Mesenteric fat pad (tissue), 1 donor: Measurements from ENCODE around the gene FNTB. TPM values are rescaled to one million over a fixed set of nuclear protein-coding genes. Genes with fewer than 3 reads are reported as not detected.
"Not testable (repeated sequence)": the region's sequence is repeated elsewhere in the genome, so short reads cannot be mapped to it uniquely, and the experiment has no call there.

Experiments used
- DNase-seq: peaks from one replicate; pipeline ENCODE4 v3.0.0-alpha.2; 2020; ENCODE audit warnings: low spot score
- total RNA-seq: library from RNA; stranded (reverse); fragmentation: NEBNext Ultra II Directional; extraction: Animal tissue kit (Norgen Biotek cat#: 25700); gene quantifications from one replicate; pipeline ENCODE4 v1.2.1, GENCODE V29; 2021
- donor health status: DM: yes; HTN: yes; CAD: no.

The FNTB gene
- total RNA-seq, 1 donor from 2014 or later, result 16.1 TPM

DNA sequence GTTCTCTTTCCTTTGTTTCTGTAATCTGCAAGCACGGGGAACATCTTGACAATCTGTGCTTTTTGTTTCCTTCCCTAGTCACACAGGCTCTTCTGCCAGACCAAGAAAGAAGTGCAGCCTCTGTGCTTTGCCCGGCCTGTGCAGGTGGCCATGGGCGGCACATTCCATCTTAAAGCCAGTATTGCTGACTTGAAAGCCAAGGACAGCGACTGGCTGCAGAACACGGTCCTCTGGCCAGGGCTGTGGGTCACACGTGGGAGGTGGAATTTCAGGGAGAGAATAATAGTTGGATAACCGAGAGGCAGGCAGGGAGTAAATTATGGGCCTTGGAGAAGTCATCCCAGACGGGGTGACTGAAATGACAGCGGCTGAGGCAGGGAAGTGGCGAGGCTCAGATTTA is 24.8 kb downstream of the FNTB start:
- DNase-seq, result no peak

DNA sequence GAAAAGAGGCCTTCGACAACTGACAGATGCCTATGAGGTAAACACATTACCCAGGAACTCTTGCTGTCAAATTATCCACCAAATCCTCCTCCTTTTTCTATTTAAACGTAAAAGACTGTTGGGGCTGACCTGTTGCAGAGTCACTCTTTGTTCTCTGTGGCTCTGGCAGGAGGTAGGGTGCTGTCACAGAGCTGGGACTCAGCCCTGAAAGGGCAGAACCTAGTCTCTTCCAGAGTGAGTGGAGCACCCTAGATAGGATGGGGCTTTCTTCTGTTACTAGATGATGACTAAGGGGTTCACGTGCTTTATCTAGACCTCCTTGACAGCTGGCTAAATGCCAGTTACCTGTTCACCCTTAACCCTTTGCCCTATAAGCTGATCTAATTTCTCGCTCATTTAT is 25.7 kb downstream of the FNTB start:
- no peak for DNase-seq

DNA sequence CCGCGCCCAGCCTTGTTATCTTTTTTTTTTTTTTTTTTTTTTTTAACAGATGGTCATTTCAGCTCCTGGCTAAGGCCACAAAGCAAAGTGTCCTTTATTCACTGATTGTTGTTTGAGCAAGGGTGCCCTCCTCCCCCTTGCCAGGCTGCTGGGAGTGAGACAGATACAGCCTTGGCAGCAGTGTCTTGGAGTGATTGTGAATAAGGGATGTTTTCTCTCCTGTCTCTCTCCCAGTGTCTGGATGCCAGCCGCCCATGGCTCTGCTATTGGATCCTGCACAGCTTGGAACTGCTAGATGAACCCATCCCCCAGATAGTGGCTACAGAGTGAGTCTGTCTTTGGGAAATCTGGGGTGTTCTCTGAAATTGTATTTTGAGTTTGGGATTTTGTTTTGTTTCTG is 28.7 kb downstream of the FNTB start:
- no peak for DNase-seq

GRCh38 chr14:65016471-65016870 is 29.8 kb downstream of the FNTB start:
- no peak for DNase-seq

DNA sequence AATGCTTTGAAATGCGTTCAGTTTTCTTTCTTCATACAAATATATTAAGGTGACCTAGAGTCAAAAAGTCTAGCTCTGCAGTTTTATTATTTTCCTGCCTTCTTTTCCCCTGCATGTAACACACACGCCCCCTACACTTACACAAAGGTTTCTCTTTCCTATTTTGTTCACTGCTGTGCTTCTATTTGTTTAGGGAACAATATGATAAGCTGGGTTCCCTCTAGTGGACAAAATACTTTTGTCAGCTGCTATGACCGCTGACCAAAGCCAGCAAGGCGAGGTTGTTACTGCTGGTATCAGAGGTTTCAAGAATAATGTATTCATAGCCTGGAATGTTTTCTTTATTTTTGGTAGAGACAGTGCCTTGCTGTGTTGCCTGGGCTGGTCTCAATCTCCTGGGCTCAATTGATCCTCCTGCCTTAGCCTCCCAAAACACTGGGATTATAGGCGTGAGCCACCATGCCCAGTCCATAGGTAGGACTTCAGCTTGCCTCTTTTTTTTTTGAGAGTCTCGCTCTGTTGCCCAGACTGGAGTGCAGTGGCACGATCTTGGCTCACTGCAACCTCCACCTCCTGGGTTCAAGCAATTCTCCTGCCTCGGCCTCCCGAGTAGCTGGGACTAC is 33.4 kb downstream of the FNTB start:
- no peak for DNase-seq

DNA sequence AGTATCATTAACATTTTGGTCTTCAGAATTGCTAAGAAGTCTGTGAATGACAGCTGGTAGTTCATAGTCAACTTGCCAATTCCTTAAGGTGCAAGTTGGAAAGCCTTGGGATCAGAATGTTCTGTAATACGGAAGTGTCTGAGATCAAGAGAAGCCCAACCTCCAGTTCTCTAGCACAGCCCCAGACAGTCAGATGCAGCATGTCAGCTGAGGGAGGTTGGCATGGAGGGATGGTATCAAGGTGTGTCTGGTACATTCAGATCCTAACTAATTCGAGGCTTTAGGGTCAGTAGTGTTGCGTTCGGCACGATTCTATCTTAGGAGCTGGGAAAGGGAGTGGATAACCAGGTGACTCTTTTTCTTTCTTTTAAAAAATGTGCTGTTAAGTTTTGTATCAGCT is 38.3 kb downstream of the FNTB start:
- no peak for DNase-seq

DNA sequence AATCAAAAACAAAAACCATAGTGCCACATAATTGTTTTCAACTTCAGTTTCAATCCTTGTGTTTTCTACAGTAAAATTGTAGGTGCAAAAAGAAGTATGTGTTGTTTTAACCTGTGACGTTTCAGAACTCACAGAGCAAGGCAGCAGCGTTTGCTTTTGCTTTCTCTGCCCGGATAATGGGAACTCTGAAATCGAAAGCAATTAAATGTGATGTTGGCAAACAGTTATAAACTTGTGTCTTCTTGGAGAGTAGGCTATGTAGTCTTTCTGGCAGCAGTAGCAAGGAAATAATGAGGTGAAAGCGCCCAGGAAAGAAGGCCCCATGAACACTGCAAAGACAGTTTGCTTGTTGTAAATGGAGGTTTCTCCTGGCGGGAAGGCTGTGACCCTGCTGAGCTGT is 39.1 kb downstream of the FNTB start:
- DNase-seq, result no peak

DNA sequence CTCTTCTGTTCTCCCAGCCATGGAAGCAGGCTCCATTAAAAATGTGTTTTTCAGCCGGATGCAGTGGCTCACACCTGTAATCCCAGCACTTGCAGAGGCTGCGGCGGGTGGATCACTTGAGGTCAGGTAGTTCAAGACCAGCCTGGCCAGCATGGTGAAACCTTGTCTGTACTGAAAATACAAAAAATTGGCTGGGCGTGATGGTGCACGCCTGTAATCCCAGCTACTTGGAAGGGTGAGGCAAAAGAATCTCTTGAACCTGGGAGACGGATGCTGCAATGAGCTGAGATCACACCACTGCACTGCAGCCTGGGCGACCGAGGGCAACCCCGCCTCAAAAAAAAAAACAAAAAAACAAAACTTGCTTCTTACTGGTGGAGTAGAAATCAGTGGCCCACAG is 39.8 kb downstream of the FNTB start:
- no peak for DNase-seq

DNA sequence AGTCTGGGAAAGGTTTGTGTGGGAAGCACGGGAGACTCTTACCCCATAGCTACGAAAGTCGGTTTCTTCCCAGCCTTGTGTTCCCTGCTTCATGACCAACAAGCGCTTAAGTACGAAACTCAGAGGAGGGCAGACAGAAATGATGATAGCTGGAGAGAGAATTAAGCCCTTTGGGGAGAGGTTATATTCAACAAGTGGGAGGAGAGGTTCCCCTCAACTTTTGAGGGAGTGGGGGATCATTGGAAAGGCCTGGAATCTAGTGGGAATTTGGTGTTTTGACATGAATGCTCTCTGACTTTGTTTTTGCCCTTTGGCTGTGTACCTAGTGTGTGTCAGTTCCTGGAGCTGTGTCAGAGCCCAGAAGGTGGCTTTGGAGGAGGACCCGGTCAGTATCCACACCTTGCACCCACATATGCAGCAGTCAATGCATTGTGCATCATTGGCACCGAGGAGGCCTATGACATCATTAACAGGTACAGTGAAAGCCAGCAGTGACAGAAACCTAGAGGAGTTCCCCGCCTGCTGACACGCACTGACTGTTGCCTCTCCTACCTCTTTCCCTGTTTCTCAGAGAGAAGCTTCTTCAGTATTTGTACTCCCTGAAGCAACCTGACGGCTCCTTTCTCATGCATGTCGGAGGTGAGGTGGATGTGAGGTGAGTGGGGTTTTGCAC is 40.6 kb downstream of the FNTB start:
- no peak for DNase-seq

DNA sequence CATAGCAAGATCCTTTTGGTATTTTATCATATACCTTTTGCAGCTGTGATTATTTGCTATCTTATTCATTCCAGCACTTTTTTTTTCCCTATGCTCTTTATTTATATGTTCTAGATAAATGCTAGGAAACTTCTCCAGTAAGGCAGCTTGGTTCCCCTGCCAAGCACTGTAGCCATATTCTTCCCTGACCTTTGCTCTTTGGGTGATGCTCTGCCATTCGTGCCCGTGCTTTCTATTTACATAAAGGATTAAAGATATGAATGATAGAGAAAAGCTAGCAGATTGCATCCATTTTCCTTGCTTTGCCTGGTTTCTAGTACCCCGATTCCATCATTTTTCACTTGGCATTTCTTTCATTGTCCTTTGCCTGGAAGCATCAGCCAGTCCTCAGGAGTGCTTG is 42.2 kb downstream of the FNTB start:
- no peak for DNase-seq

- not testable (repeated sequence) for DNase-seq
Observed at GRCh38 chr14:65031321-65031720, 44.6 kb downstream of the FNTB start.

DNA sequence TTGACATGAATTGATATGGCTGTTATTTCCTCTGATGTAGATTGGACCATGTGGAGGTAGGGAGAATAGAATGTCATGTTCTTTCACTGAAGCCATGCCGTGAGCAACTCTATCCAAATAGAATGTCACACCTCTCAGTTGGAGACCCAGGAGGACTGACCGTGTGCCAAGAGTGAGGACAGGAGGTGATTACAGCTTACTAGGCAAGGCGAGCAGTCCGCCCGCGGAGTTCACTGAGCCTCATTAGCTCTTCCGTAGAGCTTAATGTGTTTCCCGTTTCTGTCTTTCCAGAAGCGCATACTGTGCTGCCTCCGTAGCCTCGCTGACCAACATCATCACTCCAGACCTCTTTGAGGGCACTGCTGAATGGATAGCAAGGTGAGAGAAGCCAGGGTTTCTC is 45.6 kb downstream of the FNTB start:
- DNase-seq, result no peak

DNA sequence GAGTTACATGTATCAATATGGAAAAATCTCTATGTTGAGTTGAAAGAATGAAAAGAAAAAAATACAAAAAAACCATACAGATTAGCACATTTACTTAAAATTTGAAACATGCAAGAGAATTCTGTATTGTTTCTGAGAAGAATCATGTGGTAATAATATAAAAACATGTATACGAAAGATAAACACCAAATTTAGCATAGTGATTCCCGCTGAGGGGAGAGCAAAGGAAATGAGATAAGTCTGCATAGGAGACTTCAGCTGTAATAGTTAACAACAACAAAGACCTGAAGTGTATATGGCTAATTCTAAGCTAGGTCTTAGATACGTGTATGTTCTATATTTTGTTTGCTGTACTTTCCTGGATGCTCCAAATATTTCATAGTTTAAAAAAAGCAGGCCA is 46.5 kb downstream of the FNTB start:
- DNase-seq, result no peak

- no peak for DNase-seq
Observed at GRCh38 chr14:65034021-65034420, 47.3 kb downstream of the FNTB start.

DNA sequence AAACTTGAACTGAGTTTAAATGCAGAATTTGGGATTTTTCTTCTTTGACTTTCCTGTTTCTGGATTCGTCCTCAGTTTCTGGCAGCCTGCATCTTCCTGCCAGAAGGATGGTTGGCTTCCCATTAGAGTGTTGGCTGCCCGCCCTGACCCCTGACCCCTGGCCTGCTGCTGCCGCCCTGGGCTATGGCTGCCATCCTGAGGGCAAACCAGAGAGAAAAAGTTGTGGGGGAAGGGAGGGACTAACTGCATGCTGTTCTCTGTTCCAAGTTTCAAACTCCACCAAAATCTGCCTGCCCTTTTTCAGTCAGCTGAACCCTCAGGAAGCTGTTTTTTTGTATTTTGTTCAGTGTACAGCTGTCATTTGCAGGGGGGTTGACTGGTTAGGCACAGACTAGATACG is 48.4 kb downstream of the FNTB start:
- DNase-seq, result no peak

DNA sequence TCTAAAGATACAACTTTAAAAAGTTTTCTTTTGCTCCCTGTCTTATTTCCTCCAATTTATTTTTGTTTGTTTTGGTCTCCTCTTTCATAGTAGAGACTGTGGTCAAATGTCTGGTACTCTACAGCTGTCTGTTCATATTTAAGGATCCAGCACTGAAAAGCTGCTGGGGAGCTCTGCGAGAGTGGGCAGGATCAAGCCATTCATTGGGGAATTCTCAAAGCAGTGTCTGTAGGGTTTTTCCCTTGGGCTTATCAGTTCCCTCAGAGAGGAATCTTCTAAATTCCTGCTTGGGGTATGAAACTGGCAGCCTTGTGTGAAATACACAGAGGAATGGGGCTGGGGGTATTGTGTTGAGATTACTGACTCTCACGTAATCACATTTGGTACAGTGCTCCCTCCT is 52.3 kb downstream of the FNTB start:
- DNase-seq, result no peak

DNA sequence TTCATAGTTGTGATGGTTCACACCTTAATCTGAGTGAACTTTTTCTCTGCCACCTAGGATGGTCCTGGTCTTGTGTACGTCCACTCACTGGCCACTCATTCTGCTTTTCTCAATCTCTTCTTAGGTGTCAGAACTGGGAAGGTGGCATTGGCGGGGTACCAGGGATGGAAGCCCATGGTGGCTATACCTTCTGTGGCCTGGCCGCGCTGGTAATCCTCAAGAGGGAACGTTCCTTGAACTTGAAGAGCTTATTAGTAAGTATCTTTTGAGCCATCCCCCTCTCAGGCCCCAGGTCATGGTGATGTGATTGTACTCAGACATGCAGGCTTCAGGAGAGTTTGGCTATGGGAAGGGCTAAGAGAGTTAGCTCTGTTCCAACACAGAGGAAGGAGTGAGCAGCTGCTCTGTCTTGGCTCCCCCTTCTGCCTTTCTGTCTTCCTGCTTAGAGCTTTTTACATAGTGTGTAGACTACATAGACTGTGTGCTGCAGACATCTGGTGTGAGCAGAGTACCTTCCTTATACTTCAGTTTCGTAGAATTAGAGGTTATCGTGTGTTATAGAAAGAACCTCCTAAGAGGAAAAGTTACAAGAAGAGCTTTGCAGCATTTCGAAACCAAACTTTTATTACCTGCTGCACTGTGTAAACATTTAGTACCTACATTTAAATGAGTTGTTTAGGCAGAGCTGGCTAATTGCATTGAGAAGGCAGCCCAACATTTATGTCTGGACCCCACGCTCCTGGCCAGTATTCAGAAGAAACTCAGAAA is 54.2 kb downstream of the FNTB start:
- no peak for DNase-seq

- no peak for DNase-seq
Observed at GRCh38 chr14:65041434-65041915, 54.8 kb downstream of the FNTB start.

- DNase-seq, result no peak
Observed at GRCh38 chr14:65042296-65042695, 55.6 kb downstream of the FNTB start.

DNA sequence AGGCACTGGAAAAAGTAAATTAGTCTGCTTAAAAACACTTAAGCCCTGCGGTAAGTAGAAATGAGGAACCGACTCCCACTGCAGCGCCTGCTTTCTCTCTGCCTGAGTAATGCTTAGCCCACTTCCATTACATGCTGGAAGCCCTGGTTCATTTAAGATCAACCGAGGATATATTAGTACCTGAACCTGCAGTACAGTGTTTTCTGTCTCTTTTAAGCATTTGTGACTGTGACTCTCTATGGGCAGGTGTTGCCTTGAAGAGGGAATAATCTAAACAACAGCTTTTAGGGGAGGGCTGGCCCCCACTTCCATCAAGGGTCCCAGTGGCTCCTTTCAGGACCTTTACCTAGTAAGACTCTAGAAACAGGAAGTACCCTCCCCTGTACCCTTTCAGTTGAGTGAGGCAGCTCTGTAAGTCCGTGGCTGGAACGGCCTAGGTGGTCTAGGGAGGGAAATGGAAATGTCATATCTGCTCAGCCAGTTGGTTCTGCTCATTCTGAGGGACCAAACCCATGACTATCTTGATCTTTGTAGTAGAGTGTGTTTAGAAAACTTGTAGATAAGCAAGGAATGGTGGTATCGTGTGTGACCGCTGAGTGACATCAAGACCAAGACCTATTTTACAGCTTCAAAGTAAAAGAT is 56.2 kb downstream of the FNTB start:
- DNase-seq, result no peak

- no peak for DNase-seq
Observed at GRCh38 chr14:65043893-65044595, 57.3 kb downstream of the FNTB start.
